GM23338 (cell line): ENCODE data around the gene ZMYND8.

Experiments
- CTCF ChIP-seq, 2 experiments: fragments of 200-600 bp in 1 of 2; sonication (generic) in 1 of 2; conservative IDR thresholded peaks; 2 replicates each; pipeline versions ENCODE4 v1.5.1 to v1.6.1; 2016 to 2017; ENCODE audit warnings: antibody characterized with exemption in 2 of 2, low read depth in 2 of 2, mild to moderate bottlenecking in 2 of 2, moderate library complexity in 1 of 2
- EZH2phosphoT487 ChIP-seq: fragments of 200-600 bp; sonication (generic); IDR thresholded peaks from one replicate; pipeline ENCODE4 v1.8.1; 2018; ENCODE audit warnings: antibody characterized with exemption; ENCODE audit not compliant: unreplicated experiment
- POLR2AphosphoS5 ChIP-seq: IDR thresholded peaks from 2 replicates; pipeline ENCODE4 v1.6.1; 2016; ENCODE audit warnings: antibody characterized with exemption, low read depth
- ZNF114 ChIP-seq: fragments of 250-450 bp; sonication (Bioruptor Pico); IDR thresholded peaks from 2 replicates; pipeline ENCODE4 v1.5.0; 2020; ENCODE audit warnings: mild to moderate bottlenecking, moderate library complexity
- ZNF462 ChIP-seq: fragments of 250-450 bp; sonication (Bioruptor Pico); IDR thresholded peaks from 2 replicates; pipeline ENCODE4 v1.5.0; 2020; ENCODE audit warnings: mild to moderate bottlenecking, moderate library complexity

- TF ChIP-seq CTCF (conservative IDR thresholded peaks at IDR 0.05; ENCODE audit: low read depth in 2 of 2) (no peak), POLR2AphosphoS5 (no peak), ZNF114 (no peak), ZNF462 (CRISPR knock-in tag) (no peak), EZH2phosphoT487 (no peak)
These were observed 80.2 kb downstream of the ZMYND8 start for GRCh38 chr20:47276251-47276650.
